Panc1 (cell line): ENCODE data around the gene CACNA1I. TPM values are rescaled to one million over a fixed set of nuclear protein-coding genes. Genes with fewer than 3 reads are reported as not detected.

Source experiments
- ATAC-seq: fragments of 200-7000 bp; cut with Tn5 transposase; 2 replicates; pipeline ENCODE4 v1.9.1; 2020; ENCODE audit warnings: mild to moderate bottlenecking, moderate library complexity
- BruUV-seq: library from RNA; stranded (reverse); fragments of 400-500 nt; replicated peaks from 2 replicates; lab custom pipeline; 2021; lab: Mats Ljungman, UMichigan
- CTCF ChIA-PET: fragments of 300-600 bp; sonication (Branson Sonifier 250); formaldehyde crosslinking; loops from one replicate; lab custom pipeline; 2022; ENCODE audit warnings: antibody characterized with exemption; lab: Charles Lee
- POLR2A ChIA-PET: fragments of 300-600 bp; sonication (Branson Sonifier 250); formaldehyde crosslinking; loops from one replicate; lab custom pipeline; 2022; ENCODE audit warnings: antibody characterized with exemption; lab: Charles Lee
- DNase-seq: peaks from one replicate; pipeline ENCODE4 v3.0.0-alpha.2; 2010; ENCODE audit warnings: low read depth, low spot score
- H3K27ac ChIP-seq: 2 replicates; pipeline ENCODE4 v1.5.1; 2011; ENCODE audit warnings: mild to moderate bottlenecking, low read length, inconsistent platforms
- H3K27me3 ChIP-seq: fragments of 200-500 bp; sonication (Bioruptor generic); 2 replicates; pipeline ENCODE4 v1.6.0; 2014; ENCODE audit warnings: low read length, inconsistent platforms; ENCODE audit not compliant: control insufficient read depth, insufficient read depth
- H3K36me3 ChIP-seq: fragments of 200-500 bp; sonication (Bioruptor generic); 2 replicates; pipeline ENCODE4 v1.5.1; 2014; ENCODE audit warnings: inconsistent platforms, mild to moderate bottlenecking, low read length, moderate library complexity; ENCODE audit not compliant: control insufficient read depth, insufficient read depth
- H3K4me1 ChIP-seq: 2 replicates; pipeline ENCODE4 v1.5.1; 2011; ENCODE audit warnings: inconsistent platforms, mild to moderate bottlenecking, low read length, moderate library complexity; ENCODE audit not compliant: control insufficient read depth, insufficient read depth
- H3K4me3 ChIP-seq, 2 experiments: 2 replicates each; pipeline ENCODE4 v1.5.1; 2011 to 2012; ENCODE audit warnings: low read depth in 2 of 2, low read length in 2 of 2, mild to moderate bottlenecking in 2 of 2, inconsistent platforms in 1 of 2, moderate library complexity in 1 of 2
- H3K9me3 ChIP-seq: fragments of 200-500 bp; sonication (Bioruptor generic); 2 replicates; pipeline ENCODE4 v1.5.1; 2014; ENCODE audit warnings: low read depth, mild to moderate bottlenecking, inconsistent platforms, low read length, moderate library complexity; ENCODE audit not compliant: control insufficient read depth, insufficient read depth
- CTCF ChIP-seq: fragments of 450-650 bp; IDR thresholded peaks from 2 replicates; pipeline ENCODE4 v1.5.1; 2017; ENCODE audit warnings: mild to moderate bottlenecking
- POLR2AphosphoS5 ChIP-seq: IDR thresholded peaks from 2 replicates; pipeline ENCODE4 v1.6.1; 2012; ENCODE audit warnings: mild to moderate bottlenecking, low read depth, low read length, moderate library complexity
- REST ChIP-seq, 2 experiments: IDR thresholded peaks; 2 replicates each; pipeline ENCODE4 v1.6.1; 2011 to 2012; ENCODE audit warnings: low read depth in 2 of 2, control low read depth in 1 of 2, low read length in 1 of 2, mild to moderate bottlenecking in 1 of 2, moderate library complexity in 1 of 2; ENCODE audit not compliant: insufficient read depth in 1 of 2
- SIN3A ChIP-seq: IDR thresholded peaks from 2 replicates; pipeline ENCODE4 v1.6.1; 2012; ENCODE audit warnings: low read depth, mild to moderate bottlenecking, low read length, moderate library complexity, borderline replicate concordance; ENCODE audit not compliant: insufficient read depth
- TCF7L2 ChIP-seq: IDR thresholded peaks from 2 replicates; pipeline ENCODE4 v1.6.1; 2011; ENCODE audit warnings: mild to moderate bottlenecking, low read depth, low read length, inconsistent platforms
- in situ Hi-C: cut with HindIII; loops from 2 replicates; pipeline ENCODE4 v1.10.0; 2016; ENCODE audit warnings: low sequenced_read_pairs, low pct_unique_long_range_greater_than_20kb
- intact Hi-C: fragments of 100-400 bp; cut with micrococcal nuclease; formaldehyde crosslinking; loops from one replicate; pipeline ENCODE4 v1.10.0; 2022; ENCODE audit not compliant: unreplicated experiment
- total RNA-seq: library from RNA; stranded (reverse); gene quantifications from one replicate; pipeline ENCODE4 v1.2.1, GENCODE V29; 2021; ENCODE audit not compliant: unreplicated experiment

Gene CACNA1I
- total RNA-seq, 1 experiment from 2014 or later: 0.23 TPM

- Histone ChIP-seq H3K27me3 (no peaks in the 10 kb centered on the region), H3K36me3 (no peaks in the 10 kb centered on the region), H3K9me3 (no peaks in the 10 kb centered on the region), H3K4me3 (0 out of 4 replicates have a peak overlapping the region, but pooled peaks of 1 of the 2 experiments have one; percentile 14), H3K4me1 (no peaks in the 10 kb centered on the region), H3K27ac (no peak overlapping the region)
- in situ Hi-C loops: no loop called here
- BruUV-seq: no TSS peak
- intact Hi-C loops: no loop called here
- TF ChIP-seq TCF7L2 (no peak), CTCF (no peak), SIN3A (no peak), REST (IDR thresholded peaks at IDR 0.05; ENCODE audit: insufficient read depth in 1 of 2, low read depth in 2 of 2, low read length in 1 of 2) (no peak), POLR2AphosphoS5 (no peak)
- ChIA-PET CTCF (no interaction called here), POLR2A (interaction anchor here (0.7 kb wide), 1 partner anchor 87 kb away, joined by 4 read pairs; no protein-coding TSS in a partner anchor)
- ATAC-seq (peak; percentile 63), DNase-seq (no peak)
Measured at GRCh38 chr22:39623603-39624500, 53.3 kb downstream of the CACNA1I start.

- H3K27ac ChIP-seq: no peak overlapping the region
- H3K9me3 ChIP-seq: no peaks in the 10 kb centered on the region
- TF ChIP-seq REST (IDR thresholded peaks at IDR 0.05; ENCODE audit: insufficient read depth in 1 of 2, low read depth in 2 of 2, low read length in 1 of 2): no peak
- TF ChIP-seq SIN3A: no peak
- no peak for TF ChIP-seq POLR2AphosphoS5
- no peak for TF ChIP-seq TCF7L2
- TF ChIP-seq CTCF: no peak
- no peaks in the 10 kb centered on the region for H3K27me3 ChIP-seq
- ATAC-seq (peak; percentile 61), DNase-seq (no peak)
- intact Hi-C loops: no loop called here
- no TSS peak for BruUV-seq
- no peaks in the 10 kb centered on the region for H3K4me1 ChIP-seq
- H3K36me3 ChIP-seq: no peaks in the 10 kb centered on the region
- POLR2A ChIA-PET: interaction anchor here (0.6 to 0.7 kb wide), 2 partner anchors 88 to 228 kb away, joined by 3 to 4 read pairs; no protein-coding TSS in a partner anchor
- 0 out of 4 replicates have a peak overlapping the region, but pooled peaks of 1 of the 2 experiments have one; percentile 14 for H3K4me3 ChIP-seq
- CTCF ChIA-PET: no interaction called here
- in situ Hi-C loops: no loop called here
Measured at GRCh38 chr22:39624501-39624821, 53.9 kb downstream of the CACNA1I start.
